Prostate gland (tissue), 2 donors: ENCODE results near the gene DAGLA. TPM values are rescaled to one million over a fixed set of nuclear protein-coding genes. Genes with fewer than 3 reads are reported as not detected.
"Not testable (repeated sequence)": the region's sequence is repeated elsewhere in the genome, so short reads cannot be mapped to it uniquely, and the experiment has no call there.

ENCODE experiments used
- DNase-seq: peaks from one replicate; pipeline ENCODE4 v3.0.0-alpha.2; 2019; ENCODE audit warnings: low spot score
- H3K27ac ChIP-seq, 2 donors: fragments of 200-600 bp; sonication (generic); 2 replicates each; pipeline ENCODE4 v1.5.1; 2017 to 2019
- H3K27me3 ChIP-seq: fragments of 200-600 bp; sonication (generic); replicated peaks from 2 replicates; pipeline ENCODE4 v1.5.1; 2019; ENCODE audit not compliant: insufficient read depth
- H3K36me3 ChIP-seq, 2 donors: fragments of 200-600 bp; sonication (generic); 1 replicate in 1 of 2; 2 replicates in 1 of 2; pipeline versions ENCODE4 v1.5.1 to v1.8.1; 2017 to 2019
- H3K4me1 ChIP-seq: fragments of 200-600 bp; sonication (generic); replicated peaks from 2 replicates; pipeline ENCODE4 v1.5.1; 2019
- H3K4me3 ChIP-seq, 2 donors: fragments of 200-600 bp; sonication (generic); 2 replicates each; pipeline ENCODE4 v1.5.1; 2017 to 2019
- H3K9me3 ChIP-seq: fragments of 200-600 bp; sonication (generic); 2 replicates; pipeline ENCODE4 v1.5.1; 2017
- CTCF ChIP-seq, 4 experiments: fragments of 200-600 bp in 2 of 4; fragments of 450-650 bp in 2 of 4; sonication (generic) in 2 of 4; IDR thresholded peaks; 1 replicate in 3 of 4; 2 replicates in 1 of 4; pipeline ENCODE4 v1.5.1; 2016 to 2019; ENCODE audit warnings: antibody characterized with exemption in 4 of 4, mild to moderate bottlenecking in 2 of 4, moderate library complexity in 2 of 4
- POLR2A ChIP-seq: fragments of 450-650 bp; IDR thresholded peaks from one replicate; pipeline ENCODE4 v1.6.1; 2016; ENCODE audit warnings: antibody characterized with exemption, mild to moderate bottlenecking
- POLR2AphosphoS5 ChIP-seq: sonication (generic); formaldehyde crosslinking; IDR thresholded peaks from one replicate; pipeline ENCODE4 v1.6.1; 2017; ENCODE audit warnings: antibody characterized with exemption
- WGBS: methylation state at CpG from one replicate; pipeline ENCODE4 v1.1.5; 2018; 5-methylcytosine and 5-hydroxymethylcytosine counted together
- intact Hi-C: fragments of 100-400 bp; cut with DNase I; formaldehyde crosslinking; loops from one replicate; pipeline ENCODE4 v1.14.2; 2022
- total RNA-seq, 2 donors: library from RNA; depleted of rRNA; stranded (reverse); fragments of >200 nt; gene quantifications; one replicate each; pipeline ENCODE4 v1.1.0, GENCODE V29; 2016

The DAGLA gene
- total RNA-seq, 2 donors from 2014 or later: 10.8 to 12.2 TPM

GRCh38 chr11:61659413-61660196 lies 20.6 kb upstream of the DAGLA start:
- Histone ChIP-seq H3K4me3 (no peak overlapping the region), H3K27ac (no peak overlapping the region), H3K27me3 (no peaks in the 10 kb centered on the region), H3K9me3 (no peaks in the 10 kb centered on the region), H3K36me3 (no peaks in the 10 kb centered on the region), H3K4me1 (no peaks in the 10 kb centered on the region)
- WGBS: 85% methylated on average over 8 of the region's 8 CpGs
- no peak for TF ChIP-seq POLR2AphosphoS5
- TF ChIP-seq CTCF (IDR thresholded peaks at IDR 0.05): no peak
- no peak for TF ChIP-seq POLR2A
- intact Hi-C loops: no loop called here
- no peak for DNase-seq

- WGBS: 64% methylated on average over 4 of the region's 4 CpGs
- H3K9me3 ChIP-seq, H3K4me3 ChIP-seq, intact Hi-C loops, H3K4me1 ChIP-seq, DNase-seq, H3K27me3 ChIP-seq, H3K36me3 ChIP-seq, H3K27ac ChIP-seq: not testable (repeated sequence)
These were observed 19.2 kb upstream of the DAGLA start for GRCh38 chr11:61660997-61661396.

- TF ChIP-seq CTCF (IDR thresholded peaks at IDR 0.05) (no peak), POLR2A (no peak), POLR2AphosphoS5 (no peak)
- no peaks in the 10 kb centered on the region for H3K36me3 ChIP-seq
- no peaks in the 10 kb centered on the region for H3K27me3 ChIP-seq
- no peak overlapping the region for H3K4me3 ChIP-seq
- H3K9me3 ChIP-seq: no peaks in the 10 kb centered on the region
- H3K4me1 ChIP-seq: no peaks in the 10 kb centered on the region
- no peak overlapping the region for H3K27ac ChIP-seq
- WGBS: 87% methylated on average over 3 of the region's 3 CpGs
- intact Hi-C loops: no loop called here
- no peak for DNase-seq
These were observed 13.4 kb upstream of the DAGLA start for GRCh38 chr11:61666684-61667297.

GRCh38 chr11:61667684-61668305 lies 12.4 kb upstream of the DAGLA start:
- 95% methylated on average over 6 of the region's 6 CpGs for WGBS
- no peaks in the 10 kb centered on the region for H3K4me1 ChIP-seq
- no peak overlapping the region for H3K27ac ChIP-seq
- H3K4me3 ChIP-seq: no peak overlapping the region
- H3K36me3 ChIP-seq: no peaks in the 10 kb centered on the region
- no peaks in the 10 kb centered on the region for H3K27me3 ChIP-seq
- DNase-seq: no peak
- H3K9me3 ChIP-seq: no peaks in the 10 kb centered on the region
- intact Hi-C loops: no loop called here
- TF ChIP-seq CTCF (IDR thresholded peaks at IDR 0.05) (no peak), POLR2A (no peak), POLR2AphosphoS5 (no peak)

- 80% methylated on average over 4 of the region's 4 CpGs for whole genome bisulfite sequencing
- no peak overlapping the region for H3K4me3 ChIP-seq
- no peak for TF ChIP-seq POLR2A
- no peak for TF ChIP-seq POLR2AphosphoS5
- no peak for TF ChIP-seq CTCF (IDR thresholded peaks at IDR 0.05)
- no peaks in the 10 kb centered on the region for H3K27me3 ChIP-seq
- no peaks in the 10 kb centered on the region for H3K36me3 ChIP-seq
- no peak overlapping the region for H3K27ac ChIP-seq
- intact Hi-C loops: no loop called here
- no peak for DNase-seq
- no peaks in the 10 kb centered on the region for H3K9me3 ChIP-seq
- no peaks in the 10 kb centered on the region for H3K4me1 ChIP-seq
These were observed 10.8 kb upstream of the DAGLA start for GRCh38 chr11:61669417-61669816.
